Endometrial microvascular endothelial cells (primary cell): ENCODE data around the gene SLC16A4. TPM values are rescaled to one million over a fixed set of nuclear protein-coding genes. Genes with fewer than 3 reads are reported as not detected.

Experiments used
- in situ Hi-C: cut with HindIII; loops from 2 replicates; pipeline ENCODE4 v1.10.0; 2017; ENCODE audit warnings: low sequenced_read_pairs, low pct_unique_long_range_greater_than_20kb; ENCODE audit errors: inconsistent ontology term
- total RNA-seq: library from RNA; depleted of rRNA; stranded (reverse); fragments of >200 nt; gene quantifications from one replicate; pipeline ENCODE4 v1.2.3, GENCODE V29; 2015; ENCODE audit errors: inconsistent ontology term

The SLC16A4 gene
- total RNA-seq, 1 donor from 2014 or later = 11.2 TPM

DNA sequence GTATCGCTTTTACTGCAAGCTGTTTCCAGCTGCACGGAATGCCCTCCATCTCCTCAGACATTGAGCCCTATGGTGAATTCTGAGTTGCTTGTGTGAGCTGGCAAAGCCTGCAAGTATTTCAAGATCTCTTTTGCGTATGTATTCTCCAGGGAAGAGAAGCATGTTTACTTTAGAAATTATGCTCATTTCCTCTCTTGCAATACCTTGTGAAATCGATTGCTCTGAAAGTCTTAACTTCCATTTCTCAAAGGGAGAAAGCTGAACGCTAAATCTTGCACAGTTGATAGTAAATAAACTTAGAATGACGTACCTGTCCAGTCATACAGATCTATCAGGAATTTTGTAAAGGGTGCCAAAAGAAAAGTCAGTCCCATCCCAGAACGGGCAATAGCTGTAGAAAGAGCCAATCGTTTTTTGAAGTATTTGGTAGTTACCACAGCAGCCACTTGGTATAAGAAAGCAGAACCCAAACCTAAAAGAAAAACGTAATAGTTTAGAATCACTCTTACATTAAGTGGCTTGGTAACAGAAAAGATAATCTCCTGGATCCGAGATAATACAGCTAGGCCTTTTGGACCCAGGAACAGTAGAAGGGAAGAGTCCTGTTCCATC, 10.0 kb downstream of the SLC16A4 start:
- in situ Hi-C loops = no loop called here

DNA sequence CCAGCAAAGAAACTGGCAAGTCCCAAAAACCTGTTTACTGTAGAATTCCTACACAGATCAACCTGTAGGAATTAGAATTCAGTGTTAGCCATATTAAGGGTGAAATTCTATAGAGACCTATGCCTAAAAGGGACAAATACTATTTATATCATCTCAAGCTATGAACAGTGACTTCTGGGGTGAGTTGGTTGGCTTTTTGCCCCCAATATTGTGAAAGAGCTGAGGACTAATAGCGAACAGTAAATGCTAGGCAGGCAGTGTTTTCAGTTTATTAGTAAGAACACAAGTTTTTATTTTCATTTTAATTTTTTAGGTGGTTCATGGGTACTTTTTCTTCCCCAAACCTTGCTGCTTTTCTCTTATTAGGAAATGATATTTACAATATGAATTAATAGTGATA, 15.3 kb downstream of the SLC16A4 start:
- in situ Hi-C loops = no loop called here

DNA sequence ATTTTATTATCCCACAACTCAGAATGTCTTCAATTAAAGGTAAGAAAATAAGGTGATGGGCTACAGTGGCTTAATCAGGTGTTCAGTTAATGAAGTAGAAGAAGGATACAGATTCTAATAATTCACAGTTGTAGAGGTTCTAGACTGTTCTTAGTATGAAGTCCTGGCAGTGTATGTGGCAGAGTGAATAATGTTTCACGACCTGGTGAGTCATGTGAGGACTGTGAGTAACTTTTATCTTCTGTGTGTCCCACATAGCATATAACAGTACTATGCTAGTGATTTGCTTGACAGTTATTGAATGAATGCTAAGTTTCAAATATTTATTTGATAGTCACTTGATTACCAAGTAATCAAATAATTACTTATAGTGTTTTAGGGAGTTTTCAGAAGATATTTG, 20.0 kb downstream of the SLC16A4 start:
- in situ Hi-C loops = no loop called here

DNA sequence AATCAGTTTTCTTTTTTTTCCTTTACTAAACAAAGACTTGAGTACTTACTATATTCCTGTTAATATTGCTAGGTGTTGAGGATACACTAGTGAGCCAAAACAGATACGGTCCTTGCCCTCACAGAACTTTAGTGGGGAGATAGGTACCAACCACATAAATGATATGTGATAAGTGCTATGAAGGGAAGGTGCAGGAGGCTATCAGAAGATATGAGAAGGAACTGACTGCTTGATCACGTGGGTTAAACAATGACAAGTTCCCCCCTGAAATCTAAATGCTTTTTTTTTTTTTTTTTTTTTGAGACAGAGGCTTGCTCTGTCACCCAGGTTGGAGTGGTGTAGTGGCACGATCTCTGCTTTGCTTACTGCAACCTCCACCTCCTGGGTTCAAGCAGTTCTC, 26.6 kb downstream of the SLC16A4 start:
- in situ Hi-C loops = no loop called here

DNA sequence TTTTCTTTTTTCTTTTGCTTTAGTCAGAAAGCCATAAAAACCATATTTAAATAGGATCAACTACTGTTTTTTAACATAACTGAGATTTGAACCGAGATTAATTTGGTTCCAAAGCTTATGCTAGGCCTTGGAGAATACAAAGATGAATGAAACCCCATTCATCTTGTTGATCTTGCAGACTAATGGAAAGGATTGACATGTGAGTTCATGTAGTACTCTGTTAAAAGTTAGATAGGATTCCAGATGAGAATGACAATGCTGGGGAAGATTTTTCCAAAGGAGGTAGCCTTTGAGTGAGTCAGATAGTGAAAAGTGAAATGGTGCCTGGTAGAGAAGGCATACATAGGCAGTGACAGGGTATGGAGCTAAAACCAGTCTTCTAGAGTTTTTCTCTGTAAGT, 29.0 kb downstream of the SLC16A4 start:
- in situ Hi-C loops = no loop called here

DNA sequence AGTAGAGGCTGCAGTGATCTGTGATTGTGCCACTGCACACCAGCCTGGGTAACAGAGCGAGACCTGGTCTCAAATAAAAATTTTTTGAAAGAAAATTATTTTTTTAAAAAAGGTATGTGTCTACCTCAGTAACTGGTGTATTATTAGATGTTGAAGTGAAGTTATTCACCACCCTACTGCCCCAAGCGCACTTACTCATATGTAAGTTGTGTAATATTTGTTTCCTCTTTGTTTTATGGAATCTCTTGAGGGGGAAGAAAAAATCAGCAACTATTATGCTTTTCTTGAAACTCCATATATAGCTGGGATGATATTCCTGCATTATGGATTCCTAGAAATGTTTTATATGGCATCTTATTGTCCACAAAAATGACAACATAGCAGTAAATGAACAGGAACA, 30.4 kb downstream of the SLC16A4 start:
- in situ Hi-C loops = no loop called here

DNA sequence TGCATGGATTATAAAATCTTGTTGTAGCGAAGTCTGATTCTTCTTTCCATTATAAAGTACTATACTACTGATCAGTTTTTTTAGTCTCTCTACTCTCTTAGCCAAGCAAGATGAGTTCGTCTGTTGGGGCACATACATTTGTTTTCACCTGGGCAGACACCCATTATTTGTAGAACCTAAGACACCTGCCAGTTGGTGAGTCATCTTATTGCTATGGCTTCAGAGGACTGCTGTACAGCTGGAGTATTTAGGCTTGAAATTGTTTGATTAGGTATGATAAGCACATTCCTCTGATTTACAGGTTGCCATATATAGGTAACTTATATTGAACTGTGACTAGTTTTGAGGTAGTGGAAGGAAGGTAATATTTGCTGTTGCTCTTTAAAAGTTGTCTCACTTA, 34.4 kb downstream of the SLC16A4 start:
- in situ Hi-C loops = no loop called here

DNA sequence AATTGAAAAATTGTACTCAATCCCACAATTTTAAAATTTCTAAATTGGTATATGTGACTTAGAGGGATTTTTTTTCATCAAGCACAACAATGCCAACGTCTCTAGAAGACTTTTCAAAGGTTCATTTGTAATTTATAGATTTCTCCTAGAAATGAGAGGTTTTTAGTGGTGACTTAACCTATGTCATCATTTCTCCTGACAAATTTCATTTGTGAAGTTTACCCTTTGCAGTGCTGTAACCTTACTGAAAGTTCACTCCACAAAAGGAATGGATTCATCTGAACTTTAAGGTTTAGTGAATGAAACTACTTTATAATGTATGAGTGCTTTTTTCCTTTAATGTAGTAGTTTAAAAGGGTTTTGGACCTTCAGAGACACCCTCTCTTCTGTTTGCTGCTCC, 35.5 kb downstream of the SLC16A4 start:
- in situ Hi-C loops = no loop called here

DNA sequence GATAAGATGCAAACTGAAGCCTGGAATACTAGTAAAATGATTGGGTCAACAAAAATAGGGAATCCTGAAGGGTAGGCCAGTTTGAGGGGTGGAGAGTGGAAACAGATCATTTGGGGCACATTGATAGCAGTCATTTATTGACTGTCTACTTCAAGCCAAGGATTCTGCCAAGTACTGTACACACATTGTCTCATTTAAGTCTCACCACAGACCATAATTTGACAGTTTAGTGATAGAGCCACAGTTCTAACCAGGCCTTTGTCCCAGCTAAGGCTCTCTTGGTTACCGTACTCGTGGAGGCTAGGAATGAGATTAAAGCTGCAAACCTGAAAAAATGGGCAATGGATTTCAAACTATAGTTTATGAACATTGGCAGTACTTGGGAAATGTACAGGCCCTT, 40.5 kb downstream of the SLC16A4 start:
- in situ Hi-C loops = no loop called here

DNA sequence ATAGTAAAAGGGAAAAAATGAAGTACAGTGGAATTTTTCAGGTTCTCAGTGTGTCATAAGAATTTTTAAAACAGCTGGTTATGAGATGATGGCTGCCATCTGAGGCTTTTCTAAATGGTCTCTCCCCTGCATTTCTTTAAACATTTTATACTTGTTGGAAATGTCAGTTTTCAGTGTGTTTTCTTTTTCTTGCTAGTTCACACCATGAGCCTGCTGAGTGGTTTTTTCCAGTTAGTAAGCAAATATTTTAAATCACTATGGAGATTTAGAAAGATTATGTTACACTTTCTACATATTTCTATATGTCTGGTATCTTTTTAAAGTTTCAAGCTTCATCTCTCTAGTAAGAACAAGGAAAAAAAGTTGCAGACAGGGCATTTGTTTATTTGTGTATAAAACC, 42.1 kb downstream of the SLC16A4 start:
- in situ Hi-C loops = no loop called here

DNA sequence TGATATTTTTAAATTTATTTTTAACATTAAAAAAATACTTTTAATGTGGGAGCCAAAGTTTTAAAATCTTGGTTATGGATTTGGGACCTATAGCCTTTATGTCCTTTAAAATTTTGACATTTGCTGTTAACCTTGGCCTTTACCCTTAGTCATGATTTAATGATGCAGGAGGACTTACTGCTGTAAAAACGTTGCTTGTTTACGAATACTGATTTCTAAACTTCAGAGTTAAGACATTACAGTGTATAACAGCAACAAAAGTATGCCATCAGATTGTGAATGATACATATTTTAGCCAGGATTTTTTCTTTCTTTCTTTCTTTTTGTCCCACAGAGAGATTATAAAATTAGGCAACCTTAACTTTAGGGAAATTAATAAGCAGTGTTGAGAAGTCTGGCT, 42.8 kb downstream of the SLC16A4 start:
- in situ Hi-C loops = no loop called here

DNA sequence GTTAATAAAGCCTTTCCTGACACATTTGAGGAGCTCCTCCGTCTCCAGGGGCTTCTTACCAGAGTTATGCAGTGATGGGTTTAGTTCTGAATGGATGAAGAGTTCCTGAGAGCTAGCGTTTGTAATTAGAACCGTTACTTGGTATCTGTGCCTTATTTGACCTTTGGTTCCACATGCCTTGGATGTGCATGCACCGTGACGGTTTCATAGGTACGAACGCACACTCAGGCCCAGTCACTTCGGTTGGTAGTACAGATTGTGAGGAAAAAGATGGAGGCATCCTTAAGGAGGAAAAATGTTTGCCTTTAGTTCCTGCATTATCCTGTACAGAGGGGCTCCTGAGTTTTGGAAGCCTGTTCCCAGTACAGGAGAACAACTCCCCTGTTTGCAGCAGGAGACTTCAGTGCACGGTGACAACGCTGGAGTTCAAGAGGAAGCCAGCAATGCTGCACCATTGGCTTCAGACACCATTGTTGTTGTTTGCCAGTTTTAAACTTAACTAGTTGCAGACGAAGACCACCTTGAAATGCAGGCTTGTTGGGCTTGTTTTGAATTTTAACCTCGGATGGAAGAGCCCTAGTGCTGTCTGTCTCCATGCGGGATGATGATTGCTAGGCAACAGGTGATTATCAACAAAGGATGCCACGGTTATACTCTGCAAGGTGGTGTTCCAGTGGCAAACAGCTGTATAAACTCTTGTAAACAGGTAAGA, 43.5 kb downstream of the SLC16A4 start:
- in situ Hi-C loops = no loop called here

DNA sequence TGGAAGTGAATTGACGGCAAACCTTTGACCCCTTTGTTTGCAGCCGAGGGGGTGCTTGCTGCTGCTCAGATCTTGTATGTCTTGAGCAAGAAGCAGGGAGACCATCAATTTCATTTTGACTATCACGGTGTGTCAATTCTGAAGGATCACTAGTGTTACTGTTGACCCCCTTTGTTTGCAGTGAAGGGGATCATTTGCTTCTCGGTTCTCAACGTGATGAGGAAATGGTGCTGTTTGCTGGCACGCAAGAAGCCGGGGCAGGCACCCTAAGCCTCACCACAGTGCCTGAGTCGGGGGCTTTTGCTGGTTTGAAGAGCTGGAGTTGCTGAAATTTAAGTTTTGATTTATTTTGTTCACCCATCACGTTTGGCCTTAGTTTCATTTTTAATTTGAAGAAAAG, 44.1 kb downstream of the SLC16A4 start:
- in situ Hi-C loops = no loop called here

DNA sequence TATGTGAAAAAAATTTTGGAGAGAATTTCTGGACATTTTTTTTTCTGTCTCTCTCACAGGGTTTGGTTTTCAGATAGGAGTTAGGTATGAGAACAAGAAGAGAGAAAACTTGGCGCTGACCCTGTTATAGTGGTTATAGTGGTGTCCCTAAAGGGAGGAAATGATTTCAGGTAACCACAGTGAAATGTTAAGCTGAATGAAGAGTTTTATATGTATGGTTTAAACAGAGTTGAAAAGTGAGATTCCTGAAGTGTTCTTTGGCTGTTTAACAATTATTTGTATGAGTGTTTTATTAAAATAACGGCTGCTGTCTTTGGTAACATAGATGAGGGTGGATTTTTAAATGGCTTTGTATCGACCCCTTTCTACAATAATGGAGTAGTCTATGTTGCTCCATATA, 45.3 kb downstream of the SLC16A4 start:
- in situ Hi-C loops = no loop called here

DNA sequence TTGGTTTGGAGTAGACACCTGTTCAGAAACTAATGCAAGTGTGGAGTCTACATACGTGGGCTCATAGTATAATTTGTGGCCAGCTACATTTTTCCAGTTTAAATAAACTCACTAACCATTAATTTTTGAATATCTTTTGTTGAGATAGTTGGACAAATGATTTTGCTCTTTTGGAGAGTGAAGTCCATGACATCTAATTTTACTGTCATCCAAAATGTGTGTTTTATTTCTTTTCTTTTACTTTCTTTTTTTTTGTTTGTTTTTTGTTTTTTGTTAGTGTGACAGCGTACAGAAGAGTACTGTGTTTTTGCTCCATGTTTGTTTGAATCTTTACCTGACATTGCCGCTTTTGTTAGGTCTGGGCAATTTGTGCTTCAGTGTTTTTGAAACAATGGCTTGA, 46.7 kb downstream of the SLC16A4 start:
- in situ Hi-C loops = no loop called here

DNA sequence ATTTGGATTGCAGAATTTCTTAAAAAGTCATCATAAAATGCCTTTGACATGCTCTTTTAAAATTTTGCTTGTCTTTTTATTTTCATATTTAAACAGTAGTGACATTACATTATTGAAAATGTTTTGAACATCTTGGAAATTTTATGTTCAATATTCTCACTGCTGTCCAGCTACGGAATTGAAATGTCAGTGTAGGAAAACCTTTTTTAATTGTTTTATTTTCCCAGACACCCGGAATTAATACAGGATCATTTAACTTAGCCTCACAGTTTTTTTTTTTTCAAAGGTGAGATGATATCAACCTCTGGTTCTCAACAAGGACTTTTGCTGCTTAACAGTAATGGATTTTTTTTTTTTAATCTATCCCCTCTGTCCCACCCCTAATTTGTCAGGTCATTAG, 47.6 kb downstream of the SLC16A4 start:
- in situ Hi-C loops = no loop called here

DNA sequence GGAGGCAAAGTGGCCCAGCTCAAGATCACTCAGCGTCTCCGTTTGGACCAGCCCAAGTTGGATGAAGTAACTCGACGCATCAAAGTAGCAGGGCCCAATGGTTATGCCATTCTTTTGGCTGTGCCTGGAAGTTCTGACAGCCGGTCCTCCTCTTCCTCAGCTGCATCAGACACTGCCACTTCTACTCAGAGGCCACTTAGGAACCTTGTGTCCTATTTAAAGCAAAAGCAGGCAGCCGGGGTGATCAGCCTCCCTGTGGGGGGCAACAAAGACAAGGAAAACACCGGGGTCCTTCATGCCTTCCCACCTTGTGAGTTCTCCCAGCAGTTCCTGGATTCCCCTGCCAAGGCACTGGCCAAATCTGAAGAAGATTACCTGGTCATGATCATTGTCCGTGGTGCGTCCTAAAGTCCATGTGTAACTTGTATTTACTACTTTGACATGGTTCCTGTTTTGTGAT, 48.9 kb downstream of the SLC16A4 start:
- in situ Hi-C loops = no loop called here

DNA sequence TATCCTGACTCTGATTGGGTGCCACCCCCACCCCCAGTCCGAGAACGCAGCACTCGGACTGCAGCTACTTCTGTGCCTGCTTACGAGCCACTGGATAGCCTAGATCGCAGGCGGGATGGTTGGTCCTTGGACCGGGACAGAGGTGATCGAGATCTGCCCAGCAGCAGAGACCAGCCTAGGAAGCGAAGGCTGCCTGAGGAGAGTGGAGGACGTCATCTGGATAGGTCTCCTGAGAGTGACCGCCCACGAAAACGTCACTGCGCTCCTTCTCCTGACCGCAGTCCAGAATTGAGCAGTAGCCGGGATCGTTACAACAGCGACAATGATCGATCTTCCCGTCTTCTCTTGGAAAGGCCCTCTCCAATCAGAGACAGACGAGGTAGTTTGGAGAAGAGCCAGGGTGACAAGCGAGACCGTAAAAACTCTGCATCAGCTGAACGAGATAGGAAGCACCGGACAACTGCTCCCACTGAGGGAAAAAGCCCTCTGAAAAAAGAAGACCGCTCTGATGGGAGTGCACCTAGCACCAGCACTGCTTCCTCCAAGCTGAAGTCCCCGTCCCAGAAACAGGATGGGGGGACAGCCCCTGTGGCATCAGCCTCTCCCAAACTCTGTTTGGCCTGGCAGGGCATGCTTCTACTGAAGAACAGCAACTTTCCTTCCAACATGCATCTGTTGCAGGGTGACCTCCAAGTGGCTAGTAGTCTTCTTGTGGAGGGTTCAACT, 49.5 kb downstream of the SLC16A4 start:
- in situ Hi-C loops = no loop called here

DNA sequence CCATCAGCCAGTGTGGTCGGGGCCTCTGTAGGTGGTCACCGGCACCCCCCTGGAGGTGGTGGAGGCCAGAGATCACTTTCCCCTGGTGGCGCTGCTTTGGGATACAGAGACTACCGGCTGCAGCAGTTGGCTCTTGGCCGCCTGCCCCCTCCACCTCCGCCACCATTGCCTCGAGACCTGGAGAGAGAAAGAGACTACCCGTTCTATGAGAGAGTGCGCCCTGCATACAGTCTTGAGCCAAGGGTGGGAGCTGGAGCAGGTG, 50.7 kb downstream of the SLC16A4 start:
- in situ Hi-C loops = no loop called here

DNA sequence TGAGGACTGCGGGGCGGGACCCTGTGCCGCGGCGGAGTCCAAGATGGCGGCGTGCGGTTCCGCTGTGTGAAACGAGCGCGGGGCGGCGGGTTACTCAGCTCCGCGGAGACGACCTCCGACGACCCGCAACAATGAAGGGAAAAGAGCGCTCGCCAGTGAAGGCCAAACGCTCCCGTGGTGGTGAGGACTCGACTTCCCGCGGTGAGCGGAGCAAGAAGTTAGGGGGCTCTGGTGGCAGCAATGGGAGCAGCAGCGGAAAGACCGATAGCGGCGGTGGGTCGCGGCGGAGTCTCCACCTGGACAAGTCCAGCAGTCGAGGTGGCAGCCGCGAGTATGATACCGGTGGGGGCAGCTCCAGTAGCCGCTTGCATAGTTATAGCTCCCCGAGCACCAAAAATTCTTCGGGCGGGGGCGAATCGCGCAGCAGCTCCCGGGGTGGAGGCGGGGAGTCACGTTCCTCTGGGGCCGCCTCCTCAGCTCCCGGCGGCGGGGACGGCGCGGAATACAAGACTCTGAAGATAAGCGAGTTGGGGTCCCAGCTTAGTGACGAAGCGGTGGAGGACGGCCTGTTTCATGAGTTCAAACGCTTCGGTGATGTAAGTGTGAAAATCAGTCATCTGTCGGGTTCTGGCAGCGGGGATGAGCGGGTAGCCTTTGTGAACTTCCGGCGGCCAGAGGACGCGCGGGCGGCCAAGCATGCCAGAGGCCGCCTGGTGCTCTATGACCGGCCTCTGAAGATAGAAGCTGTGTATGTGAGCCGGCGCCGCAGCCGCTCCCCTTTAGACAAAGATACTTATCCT, 51.2 kb downstream of the SLC16A4 start:
- in situ Hi-C loops = no loop called here
